ENCODE measurements around the gene AGPAT1.
"Not testable (repeated sequence)": the region's sequence is repeated elsewhere in the genome, so short reads cannot be mapped to it uniquely, and the experiment has no call there.

AGPAT1 gene

GRCh38 chr6:32185681-32186131 is 9.8 kb upstream of the AGPAT1 start:
- DNase-seq, result not testable (repeated sequence)

- DNase-seq, result no peak
Observed at GRCh38 chr6:32184084-32184640, 8.3 kb upstream of the AGPAT1 start, which contains the start of gene AGER. Gene AGER (minus strand): TSS chr6:32184253. CDS start chr6:32184222, 31 bp downstream.

- DNase-seq, result no peak
Observed at GRCh38 chr6:32183483-32184083, 7.7 kb upstream of the AGPAT1 start.

GRCh38 chr6:32183030-32183429 is 7.1 kb upstream of the AGPAT1 start:
- DNase-seq, result no peak

- no peak for DNase-seq
Observed at GRCh38 chr6:32182555-32182981, 6.7 kb upstream of the AGPAT1 start.

- no peak for DNase-seq
Observed at GRCh38 chr6:32181915-32182529, 6.1 kb upstream of the AGPAT1 start.

GRCh38 chr6:32181148-32181702 is 5.3 kb upstream of the AGPAT1 start:
- DNase-seq, result no peak

GRCh38 chr6:32179766-32180405 is 4.0 kb upstream of the AGPAT1 start:
- DNase-seq, result no peak

GRCh38 chr6:32178547-32179440 is 2.9 kb upstream of the AGPAT1 start:
- peak in 1 of 2 donors; percentile 43 for DNase-seq

- DNase-seq, result peak; percentile 89 to 100
Observed at GRCh38 chr6:32177788-32178546, 2.1 kb upstream of the AGPAT1 start, which contains the start of gene RNF5. Gene RNF5 (plus strand): TSS chr6:32178405. CDS start chr6:32178512, 107 bp downstream.

GRCh38 chr6:32177183-32177787 is 1.4 kb upstream of the AGPAT1 start:
- no peak for DNase-seq

GRCh38 chr6:32176476-32177182 is 745 bp upstream of the AGPAT1 start:
- DNase-seq, result no peak

GRCh38 chr6:32175322-32175710 is 568 bp downstream of the AGPAT1 start:
- DNase-seq, result no peak

GRCh38 chr6:32174416-32174815 is 1.5 kb downstream of the AGPAT1 start:
- DNase-seq, result no peak

- no peak for DNase-seq
Observed at GRCh38 chr6:32173051-32173727, 2.7 kb downstream of the AGPAT1 start.

GRCh38 chr6:32171234-32171633 is 4.7 kb downstream of the AGPAT1 start:
- no peak for DNase-seq

GRCh38 chr6:32170294-32170693 is 5.6 kb downstream of the AGPAT1 start:
- no peak for DNase-seq

- no peak for DNase-seq
Observed at GRCh38 chr6:32168807-32169591, 6.9 kb downstream of the AGPAT1 start.

- DNase-seq, result no peak
Observed at GRCh38 chr6:32168350-32168749, 7.5 kb downstream of the AGPAT1 start.
